Measurements from ENCODE around the gene ABL1. TPM values are rescaled to one million over a fixed set of nuclear protein-coding genes. Genes with fewer than 3 reads are reported as not detected.
A peak's percentile ranks its signal among the peaks of the same experiment; 100 is the strongest.
"Not testable (repeated sequence)": the region's sequence is repeated elsewhere in the genome, so short reads cannot be mapped to it uniquely, and the experiment has no call there.

Gene ABL1
- total RNA-seq, 1 experiment from 2014 or later, result 11.4 TPM

GRCh38 chr9:130847306-130848217 lies 12.5 kb downstream of the ABL1 start:
- DNase-seq (ENCODE audit: low read depth), result peak; percentile 98

GRCh38 chr9:130848514-130848913 lies 13.5 kb downstream of the ABL1 start:
- DNase-seq (ENCODE audit: low read depth), result not testable (repeated sequence)

GRCh38 chr9:130849356-130849755 lies 14.3 kb downstream of the ABL1 start:
- no peak for DNase-seq (ENCODE audit: low read depth)

DNA sequence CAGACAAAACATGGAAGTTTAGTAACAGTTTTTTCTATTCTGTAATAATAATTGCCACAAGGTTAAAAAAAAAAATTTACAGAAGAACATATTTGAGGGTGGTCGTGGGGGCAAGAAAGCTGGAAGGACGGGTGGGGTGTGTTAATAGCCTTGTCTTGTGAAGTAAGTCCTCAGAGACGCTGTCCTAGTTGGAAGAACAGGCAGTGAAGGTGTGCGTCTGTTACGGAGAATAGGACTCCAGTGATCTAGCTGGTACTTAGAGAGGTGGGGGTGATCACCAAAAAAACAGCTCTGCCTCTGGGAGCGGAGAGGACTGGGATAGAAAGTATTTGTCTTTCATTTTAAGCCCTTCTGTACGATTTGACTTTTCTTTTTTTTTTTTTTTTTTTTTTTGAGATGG lies 17.7 kb downstream of the ABL1 start:
- DNase-seq (ENCODE audit: low read depth), result no peak

DNA sequence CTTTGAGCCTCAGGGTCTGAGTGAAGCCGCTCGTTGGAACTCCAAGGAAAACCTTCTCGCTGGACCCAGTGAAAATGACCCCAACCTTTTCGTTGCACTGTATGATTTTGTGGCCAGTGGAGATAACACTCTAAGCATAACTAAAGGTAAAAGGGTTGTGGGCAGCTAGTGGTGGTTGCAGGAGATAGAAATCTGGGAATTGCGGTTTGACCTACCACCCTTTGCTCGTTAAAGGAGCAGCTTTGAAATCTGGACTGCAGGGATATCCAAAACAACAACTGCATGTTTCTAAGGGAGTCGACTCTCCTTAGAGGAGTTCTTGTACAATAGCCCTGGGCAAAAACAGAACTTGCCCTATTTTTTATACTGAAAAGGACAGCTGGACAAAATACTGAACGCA lies 19.0 kb downstream of the ABL1 start:
- peak; percentile 96 for DNase-seq (ENCODE audit: low read depth)

GRCh38 chr9:130854835-130855234 lies 19.8 kb downstream of the ABL1 start:
- DNase-seq (ENCODE audit: low read depth), result no peak

DNA sequence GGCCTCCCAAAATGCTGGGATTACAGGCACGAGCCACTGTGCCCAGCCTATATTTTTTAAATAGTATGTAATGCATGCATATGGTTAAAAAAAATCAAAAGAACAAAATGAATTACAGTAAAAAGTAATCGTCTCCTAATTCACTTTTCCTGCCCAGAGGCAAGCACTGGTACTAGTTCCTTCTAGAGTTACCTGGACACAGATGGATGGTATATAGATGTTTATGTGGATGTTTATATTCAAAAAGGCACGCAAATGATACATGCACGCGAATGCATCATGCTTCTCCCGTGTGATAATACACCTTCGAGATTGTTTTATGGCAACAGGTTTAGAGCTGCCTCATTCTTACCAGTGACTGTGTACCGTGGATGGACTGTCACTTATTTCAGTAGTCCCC lies 21.4 kb downstream of the ABL1 start:
- no peak for DNase-seq (ENCODE audit: low read depth)

DNA sequence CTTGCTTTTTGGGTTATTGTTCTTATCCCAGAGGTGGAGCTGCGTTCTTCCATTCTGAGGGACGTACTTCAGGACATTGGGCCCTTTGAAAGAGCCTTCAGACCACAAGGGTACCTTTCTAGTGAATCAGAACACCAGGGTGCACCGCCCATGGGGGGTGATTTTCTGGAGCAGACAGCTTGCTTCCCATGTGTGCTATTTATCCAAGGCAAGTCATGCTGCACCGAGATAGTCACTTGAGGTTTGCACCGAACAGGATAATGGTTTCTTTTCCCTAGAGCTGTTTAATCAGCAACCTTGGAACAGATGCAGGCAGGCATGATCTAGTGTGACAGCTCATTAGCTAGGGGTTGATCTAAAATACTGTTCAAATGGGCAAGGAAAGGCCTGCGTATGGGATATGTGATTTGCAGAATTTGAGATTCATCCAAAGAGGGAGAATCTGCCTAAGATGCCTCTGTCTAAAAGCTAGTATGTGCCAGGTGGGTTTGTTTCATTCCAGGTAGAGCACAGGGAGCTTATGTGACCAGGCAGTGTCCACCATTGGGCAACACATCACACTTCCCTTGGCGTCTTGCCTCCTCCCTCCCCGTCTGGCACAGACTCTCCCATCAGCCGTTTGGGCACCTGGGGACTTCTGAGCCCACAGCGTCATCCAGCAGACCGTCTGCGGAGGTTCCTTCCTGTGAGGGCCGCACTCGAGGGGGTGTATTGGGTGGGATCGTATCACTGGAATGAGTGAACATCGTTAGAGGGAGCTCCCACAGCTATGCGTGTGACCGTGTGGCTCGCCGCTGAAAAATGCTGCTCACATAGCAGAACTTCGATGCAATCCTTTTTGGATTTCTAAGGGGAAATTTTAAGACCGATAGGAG lies 23.0 kb downstream of the ABL1 start:
- DNase-seq (ENCODE audit: low read depth), result peak; percentile 75

DNA sequence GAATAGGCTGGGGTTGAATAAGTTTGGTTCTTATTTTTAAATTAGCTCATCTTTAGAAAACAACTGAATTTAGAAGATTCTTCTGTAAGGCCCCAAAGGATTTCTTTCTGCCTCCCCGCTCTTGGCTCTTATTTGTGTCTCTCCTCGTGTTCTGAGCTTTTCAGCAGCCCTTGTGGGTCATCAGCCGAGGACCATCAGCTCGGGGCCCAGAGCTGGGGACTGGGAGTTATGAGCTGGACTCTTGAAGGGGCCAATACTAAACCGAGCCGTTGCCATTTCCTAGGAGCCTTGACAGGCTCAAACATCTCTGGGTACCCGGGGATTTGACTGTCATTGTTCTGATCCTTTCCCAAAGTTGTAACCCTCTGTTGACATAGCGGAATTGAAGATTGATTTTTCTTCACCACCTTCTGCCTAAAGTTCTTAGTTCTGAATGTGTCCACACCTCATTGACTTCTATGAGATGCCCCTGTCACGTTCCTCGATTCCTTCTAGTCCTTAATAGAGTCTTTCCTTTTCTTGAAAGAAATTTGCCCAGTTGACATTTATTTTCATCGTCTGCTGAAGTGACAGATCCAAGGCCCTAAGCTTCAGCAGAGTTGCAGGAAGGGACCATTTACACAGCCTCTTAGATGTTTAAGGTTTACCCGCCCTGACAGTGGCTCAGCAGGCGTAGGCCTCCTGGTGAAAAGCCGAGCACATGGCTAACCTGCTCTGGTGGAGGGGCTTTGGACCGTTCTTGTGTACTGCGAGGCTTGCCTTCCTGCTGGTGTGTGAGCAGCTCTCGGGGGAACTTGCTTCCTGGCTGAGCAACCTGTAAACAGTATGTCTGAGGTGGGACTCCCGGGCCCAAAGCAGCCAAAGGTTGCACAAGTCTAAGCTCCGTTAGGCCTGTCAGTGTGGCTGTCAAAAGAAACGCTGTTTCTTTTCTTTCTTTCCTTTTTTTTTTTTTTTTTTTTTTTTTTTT lies 24.0 kb downstream of the ABL1 start:
- DNase-seq (ENCODE audit: low read depth), result no peak

DNA sequence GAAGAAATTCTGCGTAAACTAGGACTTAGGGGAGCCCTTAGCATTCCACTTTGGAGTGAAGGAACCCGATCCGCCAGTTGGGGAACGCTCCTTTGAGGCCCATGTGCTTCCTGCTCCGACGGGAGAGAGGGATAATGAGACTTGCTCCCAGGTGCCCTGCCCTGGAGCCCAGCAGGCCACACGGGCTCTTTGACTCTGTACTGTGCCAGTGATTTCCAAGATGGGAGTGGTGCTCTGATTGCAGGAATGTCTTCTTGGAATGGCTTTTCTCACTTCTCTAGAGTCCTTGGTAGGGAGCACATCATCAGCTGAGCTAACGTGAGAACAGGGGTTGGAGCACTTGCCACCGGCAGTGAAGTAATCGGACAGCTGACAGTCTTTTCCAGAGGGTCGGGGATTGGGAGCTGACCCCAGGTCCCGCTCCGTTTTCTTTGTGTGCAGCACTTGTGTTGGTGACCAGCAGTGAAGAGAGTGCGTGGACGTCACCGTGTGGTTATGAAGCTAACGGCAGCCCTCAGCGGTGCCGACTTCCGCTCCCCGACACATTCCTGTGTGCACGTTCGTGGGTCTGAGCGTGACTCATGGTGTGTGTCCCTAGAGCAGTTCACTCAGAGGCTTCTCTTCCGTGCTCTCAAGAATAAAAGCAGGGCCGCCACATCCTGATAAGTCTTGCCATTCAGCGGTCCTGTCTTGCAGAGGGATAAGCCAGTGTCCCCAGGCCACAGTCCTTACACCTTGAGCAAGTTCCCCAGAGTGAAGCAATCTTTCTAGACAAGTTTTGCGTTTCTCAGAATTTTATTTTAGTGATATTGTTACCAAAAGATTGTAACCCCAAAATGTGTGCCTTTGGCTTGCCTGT lies 25.6 kb downstream of the ABL1 start:
- DNase-seq (ENCODE audit: low read depth), result peak; percentile 96

GRCh38 chr9:130861372-130862180 lies 26.5 kb downstream of the ABL1 start:
- DNase-seq (ENCODE audit: low read depth), result no peak

DNA sequence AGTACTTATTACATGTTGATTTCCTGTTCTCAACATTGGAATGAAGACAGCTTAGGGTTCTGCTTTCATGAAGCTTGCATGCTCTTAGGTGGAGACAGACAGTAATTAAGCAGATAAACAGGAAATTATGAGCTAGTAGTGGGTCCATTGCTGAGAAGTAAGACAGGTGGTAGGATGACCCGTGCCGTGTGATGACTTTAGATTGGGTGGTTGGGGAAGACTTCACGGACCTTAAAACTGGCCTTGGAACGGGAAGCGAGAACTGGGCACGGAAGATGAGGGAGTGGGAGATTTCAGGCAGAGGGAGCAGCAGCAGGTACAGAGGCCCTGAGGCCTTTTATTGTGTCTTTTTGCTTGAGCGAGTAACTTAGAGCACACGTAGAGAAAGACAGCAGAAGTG lies 27.2 kb downstream of the ABL1 start:
- DNase-seq (ENCODE audit: low read depth), result no peak

DNA sequence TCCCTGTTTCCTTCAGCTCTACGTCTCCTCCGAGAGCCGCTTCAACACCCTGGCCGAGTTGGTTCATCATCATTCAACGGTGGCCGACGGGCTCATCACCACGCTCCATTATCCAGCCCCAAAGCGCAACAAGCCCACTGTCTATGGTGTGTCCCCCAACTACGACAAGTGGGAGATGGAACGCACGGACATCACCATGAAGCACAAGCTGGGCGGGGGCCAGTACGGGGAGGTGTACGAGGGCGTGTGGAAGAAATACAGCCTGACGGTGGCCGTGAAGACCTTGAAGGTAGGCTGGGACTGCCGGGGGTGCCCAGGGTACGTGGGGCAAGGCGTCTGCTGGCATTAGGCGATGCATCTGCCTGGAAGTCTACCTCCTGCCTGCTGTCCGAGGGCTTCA lies 27.7 kb downstream of the ABL1 start:
- DNase-seq (ENCODE audit: low read depth), result no peak

DNA sequence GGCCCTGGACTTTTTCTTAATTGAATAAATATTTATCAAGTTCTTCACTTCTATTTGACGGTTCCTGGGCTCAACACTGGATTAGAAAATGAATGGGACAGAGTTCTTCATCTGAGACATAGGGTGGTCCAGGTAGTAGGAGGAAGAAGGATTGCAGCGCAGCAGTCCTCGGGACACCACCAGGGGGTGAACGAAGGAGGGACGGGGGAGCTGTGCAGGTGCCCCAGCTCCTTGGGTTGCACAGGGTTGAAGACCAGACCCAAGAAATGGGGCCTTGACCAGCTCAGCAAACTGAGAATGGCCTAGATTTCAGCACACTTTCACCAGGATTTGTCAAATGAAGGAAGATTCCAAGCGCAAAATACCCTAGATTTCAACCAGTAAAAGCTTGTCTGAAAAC lies 29.5 kb downstream of the ABL1 start:
- no peak for DNase-seq (ENCODE audit: low read depth)

DNA sequence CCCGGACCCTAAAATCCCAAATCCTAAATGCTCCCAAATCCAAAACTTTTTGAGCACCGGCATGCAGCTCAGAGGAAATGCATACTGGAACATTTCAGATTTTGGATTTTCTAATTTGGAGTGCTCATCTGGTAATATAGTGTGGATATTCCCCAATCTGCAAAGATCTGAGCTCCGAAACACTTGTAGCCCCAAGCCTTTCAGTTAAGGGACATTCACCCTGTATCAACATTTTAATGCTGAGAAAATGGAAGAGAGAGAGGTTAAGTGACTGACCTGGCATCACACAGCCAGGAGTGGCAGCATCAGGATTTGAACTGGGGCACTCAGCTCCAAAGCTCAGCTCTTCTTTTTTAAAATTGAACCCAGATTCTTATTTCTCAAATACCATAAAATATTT lies 30.9 kb downstream of the ABL1 start:
- no peak for DNase-seq (ENCODE audit: low read depth)

GRCh38 chr9:130866474-130866965 lies 31.5 kb downstream of the ABL1 start:
- DNase-seq (ENCODE audit: low read depth), result peak; percentile 83

DNA sequence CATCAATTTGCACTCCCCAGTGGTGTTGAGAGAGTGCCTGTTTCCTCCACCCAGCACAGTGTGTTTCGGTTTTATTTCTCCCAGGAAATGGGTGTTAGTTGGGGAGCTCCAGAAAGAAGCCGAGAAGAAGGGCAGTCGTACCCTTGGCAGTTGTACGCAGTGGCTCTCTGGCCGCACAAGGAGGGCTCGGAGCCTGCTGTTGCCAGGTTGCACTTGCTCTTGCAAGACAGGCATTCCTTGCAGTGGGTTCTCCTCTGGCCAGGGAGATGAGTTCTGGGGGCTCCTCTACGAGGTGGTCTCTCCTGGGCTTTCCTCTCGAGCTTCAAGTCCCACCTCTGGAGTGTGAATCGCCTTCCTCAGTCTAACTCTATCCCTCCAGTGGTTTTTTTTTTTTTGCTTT lies 32.5 kb downstream of the ABL1 start:
- DNase-seq (ENCODE audit: low read depth), result no peak

GRCh38 chr9:130868230-130868629 lies 33.2 kb downstream of the ABL1 start:
- no peak for DNase-seq (ENCODE audit: low read depth)

DNA sequence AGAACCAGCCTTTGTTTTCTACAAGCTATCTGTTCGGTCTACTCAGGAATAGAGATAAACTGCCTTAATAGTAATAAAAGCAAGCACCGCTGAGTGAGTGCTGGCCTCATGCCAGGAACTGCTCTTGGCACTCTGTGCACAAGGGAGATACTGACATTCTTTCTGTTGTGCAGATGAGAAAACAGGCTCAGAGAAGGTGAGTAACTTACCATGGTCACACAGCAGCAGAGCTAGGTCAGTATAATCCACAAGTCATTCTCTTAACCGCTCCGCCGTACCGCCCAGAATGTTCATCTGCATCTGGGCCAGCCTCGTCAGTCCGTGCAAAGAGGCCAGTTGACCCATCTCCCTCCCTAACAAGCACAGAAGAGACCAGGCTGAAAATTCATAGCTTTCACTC lies 34.2 kb downstream of the ABL1 start:
- DNase-seq (ENCODE audit: low read depth), result no peak
